IMR-90 (cell line): Measurements from ENCODE around the gene C1orf87. TPM values are rescaled to one million over a fixed set of nuclear protein-coding genes. Genes with fewer than 3 reads are reported as not detected.

ENCODE experiments used
- ATAC-seq: fragments of 200-7000 bp; cut with Tn5 transposase; 2 replicates; pipeline ENCODE4 v1.9.1; 2020; ENCODE audit warnings: low read depth, mild to moderate bottlenecking, moderate library complexity
- BruUV-seq: library from RNA; stranded (reverse); fragments of 400-500 nt; replicated peaks from 2 replicates; lab custom pipeline; 2021; lab: Mats Ljungman, UMichigan
- CTCF ChIA-PET: fragments of 300-600 bp; formaldehyde crosslinking; extraction: SDS; loops from one replicate; lab custom pipeline; 2021; ENCODE audit warnings: antibody characterized with exemption; lab: Yijun Ruan, JAX
- POLR2A ChIA-PET: fragments of 300-600 bp; sonication (Branson Sonifier 250); formaldehyde crosslinking; loops from one replicate; lab custom pipeline; 2022; ENCODE audit warnings: antibody characterized with exemption; ENCODE audit not compliant: unreplicated experiment; lab: Charles Lee
- DNase-seq: peaks from one replicate; pipeline ENCODE4 v3.0.0; 2013
- H2AFZ ChIP-seq: replicated peaks from 2 replicates; pipeline ENCODE3; 2013; ENCODE audit warnings: low read length, mild to moderate bottlenecking; ENCODE audit not compliant: poor library complexity
- H2AK5ac ChIP-seq: 2 replicates; pipeline ENCODE4 v1.6.1; 2013; ENCODE audit warnings: low read depth, low read length, inconsistent platforms
- H2AK9ac ChIP-seq: replicated peaks from 2 replicates; pipeline ENCODE3; 2013; ENCODE audit warnings: mild to moderate bottlenecking, low read depth, low read length, moderate library complexity; ENCODE audit not compliant: poor library complexity
- H2BK120ac ChIP-seq: 2 replicates; pipeline ENCODE4 v1.6.1; 2013; ENCODE audit warnings: low read depth, low read length, inconsistent platforms
- H2BK15ac ChIP-seq: 3 replicates; pipeline ENCODE4 v1.6.1; 2013; ENCODE audit warnings: low read depth, low read length, inconsistent platforms
- H2BK20ac ChIP-seq: 2 replicates; pipeline ENCODE4 v1.6.1; 2013; ENCODE audit warnings: low read depth, mild to moderate bottlenecking, inconsistent platforms, low read length, moderate library complexity
- H2BK5ac ChIP-seq: 2 replicates; pipeline ENCODE4 v1.6.1; 2013; ENCODE audit warnings: mild to moderate bottlenecking, low read depth, low read length, inconsistent platforms; ENCODE audit not compliant: poor library complexity, severe bottlenecking
- H3K14ac ChIP-seq: replicated peaks from 2 replicates; pipeline ENCODE4 v1.6.1; 2013; ENCODE audit warnings: low read depth, low read length, inconsistent platforms
- H3K18ac ChIP-seq: 2 replicates; pipeline ENCODE4 v1.6.1; 2013; ENCODE audit warnings: low read depth, low read length, control low read depth
- H3K23ac ChIP-seq: 2 replicates; pipeline ENCODE4 v1.6.1; 2013; ENCODE audit warnings: low read depth, low read length, inconsistent platforms
- H3K27ac ChIP-seq: 2 replicates; pipeline ENCODE4 v1.5.1; 2013; ENCODE audit warnings: mild to moderate bottlenecking, control low read depth, low read length; ENCODE audit not compliant: insufficient read depth
- H3K27me3 ChIP-seq: 2 replicates; pipeline ENCODE4 v1.6.1; 2013; ENCODE audit warnings: low read length; ENCODE audit not compliant: control insufficient read depth, insufficient read depth
- H3K36me3 ChIP-seq: 2 replicates; pipeline ENCODE4 v1.6.1; 2013; ENCODE audit warnings: low read length, mixed read lengths; ENCODE audit not compliant: control insufficient read depth, insufficient read depth
- H3K4ac ChIP-seq: 2 replicates; pipeline ENCODE4 v1.6.1; 2013; ENCODE audit warnings: low read depth, low read length, inconsistent platforms
- H3K4me1 ChIP-seq: 2 replicates; pipeline ENCODE4 v1.6.1; 2013; ENCODE audit warnings: low read length, mixed read lengths; ENCODE audit not compliant: control insufficient read depth, insufficient read depth
- H3K4me2 ChIP-seq: 2 replicates; pipeline ENCODE4 v1.6.1; 2013; ENCODE audit warnings: low read depth, mild to moderate bottlenecking, control low read depth, low read length, moderate library complexity
- H3K4me3 ChIP-seq: 2 replicates; pipeline ENCODE4 v1.5.1; 2013; ENCODE audit warnings: low read depth, mild to moderate bottlenecking, control low read depth, low read length, moderate library complexity; ENCODE audit not compliant: insufficient read depth
- H3K56ac ChIP-seq: 2 replicates; pipeline ENCODE4 v1.6.1; 2013; ENCODE audit warnings: low read length, inconsistent platforms; ENCODE audit not compliant: insufficient read depth; ENCODE audit errors: extremely low read depth
- H3K79me1 ChIP-seq, 2 experiments: 2 replicates each; pipeline ENCODE4 v1.6.1; 2013; ENCODE audit warnings: low read length in 2 of 2, inconsistent platforms in 1 of 2, low read depth in 1 of 2
- H3K9ac ChIP-seq: 2 replicates; pipeline ENCODE4 v1.6.1; 2013; ENCODE audit warnings: low read depth, low read length, control low read depth
- H3K9me1 ChIP-seq: 2 replicates; pipeline ENCODE4 v1.6.1; 2013; ENCODE audit warnings: low read length, inconsistent platforms; ENCODE audit not compliant: insufficient read depth
- H3K9me3 ChIP-seq: 2 replicates; pipeline ENCODE4 v1.6.1; 2013; ENCODE audit warnings: low read length; ENCODE audit not compliant: control insufficient read depth, insufficient read depth
- H4K20me1 ChIP-seq: 2 replicates; pipeline ENCODE4 v1.6.1; 2013; ENCODE audit warnings: low read length, inconsistent platforms; ENCODE audit not compliant: insufficient read depth
- H4K5ac ChIP-seq: 2 replicates; pipeline ENCODE4 v1.6.1; 2013; ENCODE audit warnings: mild to moderate bottlenecking, low read depth, low read length, control low read depth
- H4K8ac ChIP-seq, 2 experiments: 2 replicates each; pipeline ENCODE4 v1.6.1; 2013; ENCODE audit warnings: low read depth in 2 of 2, low read length in 2 of 2, control low read depth in 1 of 2, inconsistent platforms in 1 of 2
- H4K91ac ChIP-seq: 2 replicates; pipeline ENCODE4 v1.6.1; 2013; ENCODE audit warnings: low read depth, low read length, inconsistent platforms; ENCODE audit not compliant: insufficient read depth
- CEBPB ChIP-seq: IDR thresholded peaks from 2 replicates; pipeline ENCODE4 v1.6.1; 2012; ENCODE audit warnings: low read depth, low read length, improper control_type of control experiment
- CHD1 ChIP-seq: IDR thresholded peaks from 2 replicates; pipeline ENCODE4 v1.6.1; 2012; ENCODE audit warnings: low read depth, low read length, improper control_type of control experiment
- CTCF ChIP-seq: conservative IDR thresholded peaks from 2 replicates; pipeline ENCODE4 v1.5.1; 2012; ENCODE audit warnings: mild to moderate bottlenecking, low read depth, low read length, improper control_type of control experiment
- ELK1 ChIP-seq: fragments of 150-350 bp; IDR thresholded peaks from 2 replicates; pipeline ENCODE4 v1.6.1; 2016; ENCODE audit warnings: low read depth, mild to moderate bottlenecking, low read length, moderate library complexity, borderline replicate concordance
- MAFK ChIP-seq: IDR thresholded peaks from 2 replicates; pipeline ENCODE4 v1.6.1; 2012; ENCODE audit warnings: low read depth, low read length, improper control_type of control experiment
- MXI1 ChIP-seq: IDR thresholded peaks from 2 replicates; pipeline ENCODE4 v1.6.1; 2012; ENCODE audit warnings: low read depth, mild to moderate bottlenecking, low read length, moderate library complexity, borderline replicate concordance
- POLR2A ChIP-seq: IDR thresholded peaks from 2 replicates; pipeline ENCODE4 v1.6.1; 2012; ENCODE audit warnings: mild to moderate bottlenecking, low read depth, low read length
- RAD21 ChIP-seq: IDR thresholded peaks from 2 replicates; pipeline ENCODE4 v1.6.1; 2012; ENCODE audit warnings: low read length, improper control_type of control experiment
- RCOR1 ChIP-seq: IDR thresholded peaks from 2 replicates; pipeline ENCODE4 v1.6.1; 2012; ENCODE audit warnings: mild to moderate bottlenecking, low read length, improper control_type of control experiment; ENCODE audit not compliant: insufficient replicate concordance
- SMC3 ChIP-seq: fragments of 150-350 bp; IDR thresholded peaks from 2 replicates; pipeline ENCODE4 v1.6.1; 2016; ENCODE audit warnings: low read depth, mild to moderate bottlenecking, antibody characterized with exemption, low read length, moderate library complexity
- USF2 ChIP-seq: fragments of 150-350 bp; IDR thresholded peaks from 2 replicates; pipeline ENCODE4 v1.6.1; 2017; ENCODE audit warnings: mild to moderate bottlenecking, antibody characterized with exemption, low read length, low read depth
- WGBS, 2 experiments: methylation state at CpG; one replicate each; pipeline versions ENCODE4 v1.1.5 to v1.1.7; 2013; ENCODE audit warnings: missing lambda C conversion rate in 2 of 2; ENCODE audit not compliant: insufficient read length in 1 of 2; ENCODE audit errors: extremely low coverage in 2 of 2; 5-methylcytosine and 5-hydroxymethylcytosine counted together
- dilution Hi-C: fragments of 300-500 bp; cut with HindIII; formaldehyde crosslinking; loops from one replicate; pipeline ENCODE4 v1.14.3; 2018; ENCODE audit warnings: low sequenced_read_pairs; ENCODE audit not compliant: unreplicated experiment
- in situ Hi-C: fragments of 300-500 bp; cut with MboI; formaldehyde crosslinking; loops from 3 replicates; pipeline ENCODE4 v1.14.3; 2019; ENCODE audit warnings: low sequenced_read_pairs, inconsistent platforms, mixed read lengths
- intact Hi-C: fragments of 100-400 bp; cut with micrococcal nuclease; formaldehyde crosslinking; loops from 2 replicates; pipeline ENCODE4 v1.10.0; 2022
- polyA plus RNA-seq, 3 experiments: library from polyadenylated mRNA; depleted of rRNA; stranded (reverse); fragments of >200 nt; gene quantifications; 2 replicates each; pipeline ENCODE4 v1.2.3, GENCODE V29; 2012; ENCODE audit warnings: low replicate concordance in 1 of 3
- total RNA-seq: library from RNA; depleted of rRNA; stranded (reverse); fragments of >200 nt; gene quantifications from 2 replicates; pipeline ENCODE4 v1.2.3, GENCODE V29; 2012

Gene C1orf87
- total and polyA plus RNA-seq, 2 of the 4 experiments (the other 2 are of a cell fraction), result not detected

- H3K79me1 ChIP-seq, result no peaks in the 10 kb centered on the region
- TF ChIP-seq CTCF (no peak), RAD21 (no peak), RCOR1 (no peak), CHD1 (no peak), USF2 (no peak), MAFK (no peak), ELK1 (no peak), CEBPB (no peak), POLR2A (no peak), MXI1 (no peak), SMC3 (no peak)
- H3K36me3 ChIP-seq, result no peaks in the 10 kb centered on the region
- no peak overlapping the region for H3K27ac ChIP-seq
- no peak overlapping the region for H3K4me3 ChIP-seq
- no peak overlapping the region for H2BK15ac ChIP-seq
- CTCF ChIA-PET, result interaction anchor here (2.2 kb wide), 1 partner anchor 20 kb away, joined by 7 read pairs; no protein-coding TSS in a partner anchor
- no peak overlapping the region for H3K4ac ChIP-seq
- no CpG with 5 or more reads among the region's 3 CpGs for WGBS, 2 experiments
- POLR2A ChIA-PET, result no interaction called here
- dilution Hi-C loops, result no loop called here
- H3K18ac ChIP-seq, result no peak overlapping the region
- H3K9me3 ChIP-seq, result no peaks in the 10 kb centered on the region
- H2BK20ac ChIP-seq, result no peak overlapping the region
- H4K20me1 ChIP-seq, result no peaks in the 10 kb centered on the region
- ATAC-seq, result no peak
- no peak overlapping the region for H2BK5ac ChIP-seq
- no peak overlapping the region for H2AK9ac ChIP-seq
- no peak overlapping the region for H4K5ac ChIP-seq
- DNase-seq, result no peak
- H2AK5ac ChIP-seq, result no peak overlapping the region
- H3K9me1 ChIP-seq, result no peaks in the 10 kb centered on the region
- in situ Hi-C loops, result no loop called here
- no peak overlapping the region for H3K4me2 ChIP-seq
- H3K56ac ChIP-seq, result no peak overlapping the region
- H3K9ac ChIP-seq, result no peak overlapping the region
- no peak overlapping the region for H4K8ac ChIP-seq
- H3K23ac ChIP-seq, result no peak overlapping the region
- H4K91ac ChIP-seq, result no peak overlapping the region
- no peak overlapping the region for H2BK120ac ChIP-seq
- H3K14ac ChIP-seq, result no peak overlapping the region
- peaks cover 5% of the 10 kb centered on the region for H3K4me1 ChIP-seq
- H2AFZ ChIP-seq, result no peak overlapping the region
- H3K27me3 ChIP-seq, result peaks cover 6% of the 10 kb centered on the region; the same call in 1 of the 2 replicates
- no TSS peak for BruUV-seq
- intact Hi-C loops, result no loop called here
Measured at GRCh38 chr1:59967780-59968179, 105.8 kb downstream of the C1orf87 start.
